NCI-H446 treated with DMSO at 0.1 percent for 48 hours (cell line): ENCODE results near the gene XRCC6.
"Not testable (repeated sequence)": the region's sequence is repeated elsewhere in the genome, so short reads cannot be mapped to it uniquely, and the experiment has no call there.

Source experiments
- DNase-seq: peaks from one replicate; lab custom pipeline; 2025; lab: John Stamatoyannopoulos, UW

XRCC6 gene

GRCh38 chr22:41621099-41621910 is at the start of gene XRCC6:
TSS of gene XRCC6 (plus strand) at chr22:41621295. CDS start at chr22:41622005, 710 bp downstream.
- DNase-seq, result peak; percentile 99

- DNase-seq, result no peak
These were observed 49.3 kb upstream of the XRCC6 start for GRCh38 chr22:41571786-41572185.

- DNase-seq, result not testable (repeated sequence)
These were observed 48.8 kb upstream of the XRCC6 start for GRCh38 chr22:41572305-41572704.

GRCh38 chr22:41573677-41574076 is 47.4 kb upstream of the XRCC6 start:
- no peak for DNase-seq

- no peak for DNase-seq
These were observed 46.2 kb upstream of the XRCC6 start for GRCh38 chr22:41574847-41575381.

GRCh38 chr22:41575533-41575932 is 45.6 kb upstream of the XRCC6 start:
- no peak for DNase-seq

GRCh38 chr22:41576877-41577276 is 44.2 kb upstream of the XRCC6 start:
- no peak for DNase-seq

- no peak for DNase-seq
These were observed 43.0 kb upstream of the XRCC6 start for GRCh38 chr22:41578114-41578513.

- DNase-seq, result no peak
These were observed 42.3 kb upstream of the XRCC6 start for GRCh38 chr22:41578818-41579217.

- no peak for DNase-seq
These were observed 41.6 kb upstream of the XRCC6 start for GRCh38 chr22:41579297-41579996.

- DNase-seq, result no peak
These were observed 41.1 kb upstream of the XRCC6 start for GRCh38 chr22:41579997-41580355.

- no peak for DNase-seq
These were observed 38.4 kb upstream of the XRCC6 start for GRCh38 chr22:41582694-41583093.

GRCh38 chr22:41584881-41585280 is 36.2 kb upstream of the XRCC6 start:
- no peak for DNase-seq

GRCh38 chr22:41585898-41586297 is 35.2 kb upstream of the XRCC6 start:
- DNase-seq, result no peak

- no peak for DNase-seq
These were observed 33.8 kb upstream of the XRCC6 start for GRCh38 chr22:41587347-41587723.

GRCh38 chr22:41589391-41590241 is 31.5 kb upstream of the XRCC6 start, which contains the start of gene PMM1:
TSS of gene PMM1 (minus strand) at chr22:41589840. CDS start at chr22:41589805, 35 bp downstream.
- DNase-seq, result peak; percentile 99

- not testable (repeated sequence) for DNase-seq
These were observed 27.6 kb upstream of the XRCC6 start for GRCh38 chr22:41593336-41593960.

GRCh38 chr22:41595703-41596102 is 25.4 kb upstream of the XRCC6 start:
- DNase-seq, result no peak

GRCh38 chr22:41596776-41597634 is 24.1 kb upstream of the XRCC6 start:
- DNase-seq, result no peak

- DNase-seq, result no peak
These were observed 23.5 kb upstream of the XRCC6 start for GRCh38 chr22:41597635-41597953.

GRCh38 chr22:41598081-41598480 is 23.0 kb upstream of the XRCC6 start:
- no peak for DNase-seq
